HEK293 (cell line): ENCODE measurements around the gene PDE6C.

Source experiments
- ZBTB10 ChIP-seq: fragments of 450-650 bp; formaldehyde crosslinking; IDR thresholded peaks from 2 replicates; pipeline ENCODE4 v1.5.1; 2016; ENCODE audit warnings: missing biosample characterization, missing genetic modification characterization
- ZNF274 ChIP-seq, 2 experiments: fragments of 200-500 bp in 1 of 2; fragments of 450-650 bp in 1 of 2; sonication (Bioruptor generic) in 1 of 2; formaldehyde crosslinking in 1 of 2; IDR thresholded peaks; 2 replicates each; pipeline versions ENCODE4 v1.5.1 to v1.6.1; 2014 to 2016; ENCODE audit warnings: borderline replicate concordance in 1 of 2, inconsistent platforms in 1 of 2, low read length in 1 of 2, missing biosample characterization in 1 of 2, missing genetic modification characterization in 1 of 2
- ZNF394 ChIP-seq: fragments of 450-650 bp; formaldehyde crosslinking; IDR thresholded peaks from 2 replicates; pipeline ENCODE4 v1.5.1; 2016; ENCODE audit warnings: missing biosample characterization, missing genetic modification characterization, mild to moderate bottlenecking, moderate library complexity, borderline replicate concordance

- TF ChIP-seq ZNF394 (tag by site-specific recombination) (no peak), ZNF274 (IDR thresholded peaks at IDR 0.05; ENCODE audit: low read length) (no peak), ZNF274 (tag by site-specific recombination; IDR thresholded peaks at IDR 0.05; ENCODE audit: borderline replicate concordance) (no peak), ZBTB10 (tag by site-specific recombination) (no peak)
Measured at GRCh38 chr10:93672022-93672678, 59.8 kb downstream of the PDE6C start.
